CD4-positive, alpha-beta T cell treated with Interleukin-6 for 4 hours (primary cell): ENCODE results near the gene RPA3.
A peak's percentile ranks its signal among the peaks of the same experiment; 100 is the strongest.

Source experiments
- DNase-seq: peaks from one replicate; pipeline ENCODE4 v3.0.0-alpha.2; 2020; ENCODE audit warnings: mixed read lengths

RPA3 gene

GRCh38 chr7:7650682-7651206 is 67.7 kb downstream of the RPA3 start:
- DNase-seq = no peak

- no peak for DNase-seq
These were observed 70.8 kb downstream of the RPA3 start for GRCh38 chr7:7647495-7648036.

- no peak for DNase-seq
These were observed 76.3 kb downstream of the RPA3 start for GRCh38 chr7:7642081-7642480.

- peak; percentile 2 for DNase-seq
These were observed 77.2 kb downstream of the RPA3 start for GRCh38 chr7:7641129-7641663.

GRCh38 chr7:7640221-7641128 is 77.9 kb downstream of the RPA3 start, which contains the start of gene UMAD1:
Gene UMAD1, plus strand, starts transcription at chr7:7640752. Its CDS starts 32,620 bp downstream, at chr7:7673372.
- peak; percentile 99 for DNase-seq

GRCh38 chr7:7639847-7640220 is 78.6 kb downstream of the RPA3 start:
- peak; percentile 53 for DNase-seq

- DNase-seq = no peak
These were observed 79.0 kb downstream of the RPA3 start for GRCh38 chr7:7639421-7639820.

GRCh38 chr7:7630626-7631329 is 87.6 kb downstream of the RPA3 start:
- DNase-seq = no peak

GRCh38 chr7:7628476-7628875 is 89.9 kb downstream of the RPA3 start:
- no peak for DNase-seq

- DNase-seq = no peak
These were observed 97.7 kb downstream of the RPA3 start for GRCh38 chr7:7620644-7621210.

GRCh38 chr7:7620236-7620635 is 98.2 kb downstream of the RPA3 start:
- DNase-seq = no peak

GRCh38 chr7:7618410-7618809 is 100.0 kb downstream of the RPA3 start:
- no peak for DNase-seq

GRCh38 chr7:7617550-7617949 is 100.9 kb downstream of the RPA3 start:
- DNase-seq = no peak

GRCh38 chr7:7614018-7614741 is 104.2 kb downstream of the RPA3 start:
- DNase-seq = no peak

GRCh38 chr7:7613210-7613609 is 105.2 kb downstream of the RPA3 start:
- no peak for DNase-seq

- DNase-seq = no peak
These were observed 105.9 kb downstream of the RPA3 start for GRCh38 chr7:7612519-7612918.

GRCh38 chr7:7609330-7609729 is 109.1 kb downstream of the RPA3 start:
- no peak for DNase-seq

- DNase-seq = no peak
These were observed 111.4 kb downstream of the RPA3 start for GRCh38 chr7:7607010-7607409.

GRCh38 chr7:7596176-7596575 is 122.2 kb downstream of the RPA3 start:
- no peak for DNase-seq

GRCh38 chr7:7595451-7595850 is 123.0 kb downstream of the RPA3 start:
- DNase-seq = no peak
